LoVo (cell line): ENCODE results near the gene SLC17A7.
"Not testable (repeated sequence)": the region's sequence is repeated elsewhere in the genome, so short reads cannot be mapped to it uniquely, and the experiment has no call there.

Source experiments
- DNase-seq: peaks from one replicate; pipeline ENCODE4 v3.0.0-alpha.2; 2016; ENCODE audit warnings: low spot score

SLC17A7 gene

DNA sequence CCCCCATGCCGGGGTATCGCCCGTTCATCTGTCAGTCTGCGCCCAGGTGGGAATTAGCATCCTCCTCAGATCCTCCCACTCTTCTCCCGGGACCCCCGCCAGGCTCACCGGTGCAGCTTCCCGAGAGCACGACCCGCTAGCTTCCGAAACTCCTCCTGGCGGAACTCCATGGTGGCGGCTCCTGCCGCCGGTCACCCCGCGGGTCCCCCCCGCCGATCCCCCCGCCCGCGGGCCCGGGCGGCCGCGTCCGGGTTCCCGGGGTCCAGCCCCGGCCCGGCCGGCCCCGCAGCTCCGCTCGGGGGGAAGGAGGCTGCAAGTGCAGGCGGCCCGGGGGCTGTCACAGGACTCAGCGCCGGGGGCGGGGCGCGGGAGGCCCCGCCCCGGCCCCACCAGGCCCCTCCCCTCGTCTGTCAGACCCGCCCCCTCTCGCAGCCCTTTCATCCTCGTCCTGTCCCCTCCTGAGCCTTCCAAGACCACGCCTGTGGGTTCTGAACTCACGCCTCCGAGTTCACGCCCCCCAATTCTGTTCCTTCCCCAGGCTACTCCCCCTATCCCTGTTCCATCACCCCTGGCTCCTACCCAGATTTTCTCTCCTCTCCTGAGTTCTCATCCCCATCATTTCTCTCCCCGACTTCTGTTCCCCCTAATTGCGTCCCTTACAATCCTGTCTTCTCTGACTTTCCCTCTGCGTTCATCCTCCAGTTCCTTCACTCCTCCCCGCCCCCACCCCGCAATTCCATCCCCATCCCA, at the start of gene SLC17A7:
SLC17A7 (minus strand) TSS at position 318 of the 750 bp plus-strand sequence; CDS start at position 170, 148 bp downstream.
- DNase-seq: peak; percentile 56

DNA sequence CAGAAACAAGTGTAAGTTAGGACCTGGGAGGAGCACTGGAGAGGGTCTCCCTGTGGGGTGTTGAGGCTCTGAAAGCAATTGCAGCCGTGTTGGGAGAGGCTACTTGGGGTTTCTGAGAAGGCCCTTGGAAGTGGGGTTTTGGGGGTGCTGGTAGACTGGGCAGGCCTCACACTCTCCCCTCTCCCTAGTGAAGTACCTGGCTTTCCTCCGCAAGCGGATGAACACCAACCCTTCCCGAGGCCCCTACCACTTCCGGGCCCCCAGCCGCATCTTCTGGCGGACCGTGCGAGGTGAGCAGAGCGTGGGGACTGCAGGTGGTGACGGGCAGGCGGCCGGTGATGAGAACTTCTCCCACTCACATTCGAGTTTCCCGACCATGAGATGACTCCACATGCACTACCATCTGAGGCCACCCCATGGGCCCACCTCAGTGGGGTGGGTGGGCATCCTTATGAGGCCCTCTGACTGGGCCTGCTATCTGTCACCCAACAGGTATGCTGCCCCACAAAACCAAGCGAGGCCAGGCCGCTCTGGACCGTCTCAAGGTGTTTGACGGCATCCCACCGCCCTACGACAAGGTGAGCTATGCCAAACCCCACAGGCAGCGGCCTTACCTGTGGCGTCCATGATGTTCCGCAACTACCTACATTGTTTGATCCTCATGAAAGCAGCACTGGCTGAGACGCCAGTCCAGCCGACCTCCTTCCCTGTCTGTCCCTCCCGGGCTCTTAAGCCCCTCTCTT, 49.1 kb upstream of the SLC17A7 start:
- DNase-seq: no peak

DNA sequence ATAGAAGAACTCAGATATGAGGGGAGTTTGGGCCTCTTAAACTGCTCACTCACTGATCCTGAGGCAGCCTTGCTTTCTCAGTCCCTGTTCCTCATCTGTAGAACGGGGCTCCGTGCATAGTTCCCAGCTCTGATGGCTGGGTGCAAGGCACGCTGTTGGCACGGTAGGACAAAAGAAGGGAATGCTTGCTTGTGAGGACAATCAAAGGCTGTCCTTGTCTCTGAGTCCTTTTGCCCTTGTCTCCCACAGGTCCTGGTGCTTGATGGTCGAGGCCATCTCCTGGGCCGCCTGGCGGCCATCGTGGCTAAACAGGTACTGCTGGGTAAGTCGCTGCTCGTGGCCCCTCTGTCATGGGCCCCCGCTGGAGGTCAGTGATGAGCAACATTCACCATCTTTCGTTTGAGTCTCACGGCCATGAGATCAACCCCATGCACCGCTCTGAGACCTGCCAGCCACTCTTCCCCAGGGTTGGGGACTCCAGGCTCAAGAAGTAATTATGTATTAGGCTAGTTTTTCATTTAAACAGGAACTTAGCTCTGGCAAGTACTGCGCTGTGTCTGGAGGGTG, 48.4 kb upstream of the SLC17A7 start:
- no peak for DNase-seq

DNA sequence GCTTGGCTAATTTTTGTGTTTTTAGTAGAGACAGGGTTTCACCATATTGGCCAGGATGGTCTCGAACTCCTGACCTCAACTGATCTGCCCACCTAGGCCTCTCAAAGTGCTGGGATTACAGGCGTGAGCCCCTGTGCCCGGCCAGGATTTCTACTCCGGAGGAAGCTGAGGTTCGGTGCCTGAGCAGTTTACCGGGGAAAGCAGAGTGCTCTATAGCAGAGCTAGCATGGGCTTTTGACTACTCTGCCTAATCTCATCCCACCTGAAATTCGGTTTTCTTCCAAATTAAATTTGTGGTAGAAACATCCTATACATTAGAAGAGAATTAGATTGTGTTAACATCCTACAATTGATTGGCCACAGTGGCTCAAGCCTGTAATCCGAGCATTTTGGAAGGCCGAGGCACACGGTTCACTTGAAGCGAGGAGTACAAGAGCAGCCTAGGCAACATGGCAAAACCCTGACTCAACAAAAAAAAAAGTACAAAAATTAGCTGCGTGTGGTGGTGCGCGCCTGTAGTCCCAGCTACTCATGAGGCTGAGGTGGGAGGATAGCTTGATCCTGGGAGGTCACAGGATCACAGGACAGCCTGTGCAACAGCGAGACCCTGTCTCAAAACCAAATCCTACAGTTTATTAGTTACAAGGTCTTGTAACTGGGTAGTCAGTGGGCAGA, 47.7 kb upstream of the SLC17A7 start:
- DNase-seq: no peak

DNA sequence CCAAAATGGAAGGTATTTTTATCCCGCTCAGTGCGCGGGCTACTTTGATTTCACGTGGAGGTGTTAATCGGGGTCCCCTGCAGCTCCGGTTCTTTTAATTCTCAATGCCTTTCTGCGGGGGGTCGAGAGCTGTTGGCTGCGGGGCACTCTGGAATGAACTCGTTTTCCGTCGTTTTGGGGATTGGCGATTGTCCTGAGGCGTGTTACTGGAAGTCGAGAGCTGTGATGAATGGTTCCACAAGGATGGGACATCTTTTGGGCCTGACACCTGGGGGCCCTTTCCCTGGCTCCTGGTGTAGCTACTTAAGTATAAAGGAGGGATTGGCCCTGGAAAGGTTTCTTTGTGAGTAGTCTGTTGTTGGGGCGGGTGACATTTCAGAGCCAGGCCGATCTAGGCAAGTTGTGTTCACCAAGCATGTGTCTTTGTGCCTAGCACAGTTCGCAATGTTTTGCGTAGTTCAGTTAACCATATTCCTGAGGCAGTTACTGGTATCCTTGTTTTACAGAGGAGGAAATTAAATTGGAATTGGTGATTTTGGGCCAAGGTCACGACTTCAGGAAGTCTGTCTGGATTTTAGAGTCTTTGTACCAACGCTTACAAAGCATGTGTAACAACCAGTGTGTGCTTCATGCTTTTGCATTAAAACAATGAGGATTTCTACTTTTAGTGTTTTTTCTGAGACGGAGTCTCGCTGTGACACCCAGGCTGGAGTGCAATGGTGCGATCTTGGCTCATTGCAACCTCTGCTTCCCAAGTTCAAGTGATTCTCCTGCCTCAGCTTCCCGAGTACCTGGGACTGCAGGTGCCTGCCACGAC, 46.9 kb upstream of the SLC17A7 start:
- DNase-seq: no peak

DNA sequence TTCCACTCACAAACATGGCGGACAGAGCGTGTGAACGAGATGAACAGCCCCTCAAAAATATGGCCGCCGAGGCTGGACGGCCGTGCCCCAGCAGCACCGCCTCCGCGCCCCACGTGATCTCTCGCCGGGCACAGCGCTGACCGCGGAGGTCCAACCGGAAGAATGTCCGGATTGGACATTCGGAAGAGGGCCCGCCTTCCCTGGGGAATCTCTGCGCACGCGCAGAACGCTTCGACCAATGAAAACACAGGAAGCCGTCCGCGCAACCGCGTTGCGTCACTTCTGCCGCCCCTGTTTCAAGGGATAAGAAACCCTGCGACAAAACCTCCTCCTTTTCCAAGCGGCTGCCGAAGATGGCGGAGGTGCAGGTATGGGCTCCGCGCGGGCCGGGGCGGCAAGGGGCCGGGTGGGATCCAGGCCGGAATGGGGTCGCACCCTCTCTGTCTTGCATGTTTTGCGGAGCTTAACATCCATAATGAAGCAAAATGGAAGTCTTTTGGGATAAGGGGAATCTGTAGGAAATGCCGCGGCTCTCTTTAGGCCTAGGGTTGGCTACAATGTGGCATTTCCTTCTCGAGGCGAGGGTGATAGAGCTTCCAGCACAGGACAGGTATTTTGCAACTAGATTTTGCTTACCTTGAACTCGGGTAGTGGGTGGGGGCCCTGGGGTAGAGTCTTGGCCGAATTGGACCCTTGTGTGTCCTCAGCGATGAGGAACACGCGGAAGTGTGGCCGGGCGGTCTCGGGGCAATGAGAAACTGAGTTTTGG, 46.1 kb upstream of the SLC17A7 start, which contains the start of gene RPL13A:
RPL13A (plus strand) TSS at position 332 of the 769 bp plus-strand sequence; CDS start at position 354, 22 bp downstream.
- peak; percentile 99 for DNase-seq

DNA sequence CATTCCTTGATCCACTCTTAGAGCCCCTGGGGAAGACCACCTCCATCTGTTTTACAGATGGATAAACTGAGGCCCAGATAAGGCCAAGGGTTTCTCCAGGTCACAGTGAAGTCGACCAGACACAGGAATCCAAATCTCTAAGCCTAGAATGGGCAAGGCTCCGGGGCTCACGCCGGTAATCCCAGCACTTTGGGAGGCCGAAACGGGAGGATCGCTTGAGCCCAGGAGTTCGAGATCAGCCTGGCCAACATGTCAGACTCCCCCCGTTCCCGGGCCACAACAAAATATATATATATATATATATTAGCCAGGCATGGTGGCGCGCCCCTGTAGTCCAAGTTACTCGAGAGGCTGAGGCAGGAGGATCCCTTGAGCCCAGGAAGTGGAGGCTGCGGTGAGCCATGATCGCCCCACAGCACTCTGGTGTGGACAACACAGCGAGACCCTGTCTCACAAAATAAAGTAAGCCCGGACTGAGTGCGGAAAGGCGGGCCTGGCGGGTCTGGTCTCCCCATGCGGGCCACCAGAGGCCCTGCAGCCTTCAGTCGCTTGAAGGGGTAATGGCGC, 45.5 kb upstream of the SLC17A7 start:
- DNase-seq: no peak

DNA sequence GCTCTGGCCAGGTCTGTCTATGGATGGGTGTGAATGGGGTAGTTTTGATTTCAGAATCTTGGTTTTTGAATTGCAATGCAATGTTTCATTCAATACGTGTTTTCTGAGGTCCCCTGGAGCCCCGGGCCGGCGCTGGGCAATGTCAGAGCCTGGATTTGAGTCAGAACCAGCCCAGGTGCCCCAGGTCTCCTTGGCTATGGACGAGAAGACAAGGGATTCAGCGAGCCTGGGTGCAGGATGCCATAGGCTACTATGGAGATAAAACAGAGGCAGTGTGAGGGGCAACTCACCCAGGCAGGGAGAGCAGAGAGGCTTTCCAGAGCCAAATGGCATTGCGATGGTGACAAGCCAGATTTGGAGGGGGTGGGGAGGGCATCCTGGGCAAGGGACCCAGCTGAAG, 44.9 kb upstream of the SLC17A7 start:
- DNase-seq: no peak

DNA sequence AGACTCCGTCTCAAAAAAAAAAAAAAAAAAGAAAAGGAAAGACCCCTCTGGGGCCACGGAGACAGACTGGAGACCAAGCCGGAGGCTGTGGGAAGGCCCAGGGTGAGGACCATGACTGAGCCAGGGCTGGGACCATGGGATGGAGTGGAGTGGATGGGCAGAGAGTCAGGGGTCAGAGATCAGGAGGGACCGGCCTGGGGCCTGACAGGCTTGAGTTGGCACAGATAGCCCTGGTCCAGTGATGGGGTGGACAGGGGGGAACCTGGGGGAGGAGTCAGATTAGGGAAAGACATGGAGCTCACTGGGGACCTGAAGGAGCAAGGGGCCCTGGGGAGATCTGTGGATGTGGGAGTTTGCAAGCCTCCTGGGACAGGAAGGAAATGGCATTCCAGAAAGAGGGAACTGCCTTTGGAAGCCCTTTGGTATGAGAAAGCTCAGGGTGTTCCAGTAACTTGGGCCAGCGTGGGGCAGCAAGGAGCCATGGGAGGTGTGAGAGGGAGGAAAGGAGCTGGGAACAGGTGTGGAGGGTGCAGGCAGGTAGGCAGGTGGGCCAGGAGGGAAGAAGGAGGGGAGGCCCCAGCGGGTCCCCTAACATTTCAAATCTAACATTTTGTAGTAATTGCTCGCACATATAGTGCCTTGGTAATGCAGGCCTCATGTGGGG, 39.8 kb upstream of the SLC17A7 start:
- no peak for DNase-seq

DNA sequence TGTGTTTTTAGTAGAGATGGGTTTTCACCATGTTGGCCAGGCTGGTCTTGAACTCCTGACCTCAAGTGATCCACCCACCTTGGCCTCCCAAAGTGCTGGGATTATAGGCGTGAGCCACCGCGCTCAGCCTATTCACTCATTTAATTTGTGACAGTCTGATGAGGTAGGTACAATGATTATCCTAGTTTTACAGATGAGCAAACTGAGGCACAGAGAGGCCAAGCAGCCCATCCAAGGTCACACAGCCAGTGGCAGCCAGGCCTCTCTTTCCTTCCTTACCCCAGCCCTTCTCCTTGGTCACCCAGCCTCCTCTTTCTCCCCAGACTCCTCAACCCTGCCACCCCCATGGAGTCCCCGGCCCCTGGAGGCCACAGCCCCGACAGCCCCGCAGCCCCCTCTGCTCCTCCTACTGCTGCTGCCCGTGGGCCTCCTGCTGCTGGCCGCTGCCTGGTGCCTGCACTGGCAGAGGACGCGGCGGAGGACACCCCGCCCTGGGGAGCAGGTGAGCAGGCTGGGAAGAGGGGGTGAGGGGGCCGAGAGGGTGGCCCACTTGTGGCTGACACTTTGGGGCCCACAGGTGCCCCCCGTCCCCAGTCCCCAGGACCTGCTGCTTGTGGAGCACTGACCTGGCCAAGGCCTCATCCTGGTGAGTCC, 38.8 kb upstream of the SLC17A7 start:
- DNase-seq: no peak

DNA sequence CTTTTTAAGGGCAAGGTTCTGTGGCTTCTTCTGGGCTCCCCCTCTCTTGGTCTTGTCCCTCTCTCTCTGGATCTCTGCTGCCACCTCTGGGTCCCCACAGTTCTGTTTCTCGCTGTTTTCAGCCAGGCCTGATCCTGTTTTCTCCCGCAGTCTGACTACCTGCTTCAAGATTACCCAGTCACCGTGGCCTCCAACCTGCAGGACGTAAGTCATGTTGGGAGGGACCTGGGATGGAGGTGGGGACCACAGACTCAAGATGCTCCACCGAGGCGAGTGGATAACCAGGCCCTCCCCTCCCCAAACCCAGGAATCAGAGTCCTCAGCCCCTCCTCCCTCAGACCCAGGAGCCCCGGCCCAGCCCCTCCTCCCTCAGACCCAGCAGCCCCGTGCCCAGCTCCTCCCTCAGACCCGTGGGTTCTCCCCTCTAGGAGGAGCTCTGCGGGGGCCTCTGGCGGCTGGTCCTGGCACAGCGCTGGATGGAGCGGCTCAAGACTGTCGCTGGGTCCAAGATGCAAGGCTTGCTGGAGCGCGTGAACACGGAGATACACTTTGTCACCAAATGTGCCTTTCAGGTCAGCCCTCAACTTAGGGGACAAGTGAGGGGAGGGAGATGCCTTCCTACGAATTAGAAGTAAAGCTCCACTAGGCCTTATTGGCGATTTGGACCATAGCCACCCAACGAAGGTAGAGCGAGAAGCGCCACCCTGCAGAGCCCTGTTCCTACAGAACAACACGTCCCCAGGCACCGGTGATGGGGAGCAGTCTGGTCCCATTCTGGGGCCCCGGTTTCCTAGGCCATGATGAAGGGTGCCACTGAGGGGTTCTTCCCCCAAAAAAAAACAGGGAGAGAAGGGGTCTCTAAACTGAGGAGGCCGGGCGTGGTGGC, 34.9 kb upstream of the SLC17A7 start:
- no peak for DNase-seq

DNA sequence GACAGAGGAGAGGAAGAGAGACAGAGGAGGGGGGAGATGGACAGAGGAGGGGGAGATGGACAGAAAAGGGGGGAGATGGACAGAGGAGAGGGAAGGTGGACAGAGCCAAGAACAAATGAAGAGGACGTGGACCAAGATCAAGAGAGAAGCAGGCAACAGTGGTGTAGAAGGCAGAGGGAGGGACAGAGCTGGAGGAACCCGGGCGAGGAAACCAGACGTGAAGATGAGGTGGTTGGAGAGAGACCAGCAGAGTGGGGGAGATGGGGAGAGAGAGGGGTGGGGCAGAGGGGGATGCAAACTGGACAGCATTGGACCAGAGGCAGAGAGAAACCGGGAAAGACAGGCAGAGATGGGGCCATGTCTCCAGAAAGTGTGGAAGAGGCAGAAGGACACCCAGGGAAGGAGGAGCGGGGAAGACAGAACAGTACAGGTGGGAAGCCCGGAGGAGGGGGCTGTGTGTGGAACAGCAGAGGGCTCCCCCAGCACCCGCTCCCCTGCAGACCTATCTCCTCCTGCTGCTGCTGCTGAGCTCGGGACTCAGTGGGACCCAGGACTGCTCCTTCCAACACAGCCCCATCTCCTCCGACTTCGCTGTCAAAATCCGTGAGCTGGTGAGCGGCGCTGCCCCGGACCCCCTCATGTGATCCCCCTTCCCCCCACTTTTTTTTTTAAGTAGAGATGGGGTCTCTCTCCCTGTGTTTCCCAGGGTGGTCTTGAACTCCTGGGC, 34.0 kb upstream of the SLC17A7 start:
- DNase-seq: no peak

DNA sequence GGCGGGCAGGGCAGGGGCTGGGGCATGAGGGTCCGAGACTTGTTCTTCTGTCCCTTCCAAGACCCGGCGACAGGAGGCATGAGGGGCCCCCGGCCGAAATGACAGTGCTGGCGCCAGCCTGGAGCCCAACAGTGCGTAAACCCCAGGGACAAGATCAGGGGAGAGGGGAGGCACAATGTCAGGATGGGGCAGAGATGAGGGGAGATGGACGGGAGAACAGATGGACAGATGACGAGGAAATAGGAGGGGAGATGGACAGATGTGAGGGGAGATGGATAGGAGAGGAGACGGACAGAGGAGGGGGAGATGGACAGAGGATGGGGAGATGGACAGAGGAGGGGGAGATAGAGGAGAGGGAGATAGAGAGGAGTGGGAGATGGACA, 33.2 kb upstream of the SLC17A7 start:
- DNase-seq: no peak

DNA sequence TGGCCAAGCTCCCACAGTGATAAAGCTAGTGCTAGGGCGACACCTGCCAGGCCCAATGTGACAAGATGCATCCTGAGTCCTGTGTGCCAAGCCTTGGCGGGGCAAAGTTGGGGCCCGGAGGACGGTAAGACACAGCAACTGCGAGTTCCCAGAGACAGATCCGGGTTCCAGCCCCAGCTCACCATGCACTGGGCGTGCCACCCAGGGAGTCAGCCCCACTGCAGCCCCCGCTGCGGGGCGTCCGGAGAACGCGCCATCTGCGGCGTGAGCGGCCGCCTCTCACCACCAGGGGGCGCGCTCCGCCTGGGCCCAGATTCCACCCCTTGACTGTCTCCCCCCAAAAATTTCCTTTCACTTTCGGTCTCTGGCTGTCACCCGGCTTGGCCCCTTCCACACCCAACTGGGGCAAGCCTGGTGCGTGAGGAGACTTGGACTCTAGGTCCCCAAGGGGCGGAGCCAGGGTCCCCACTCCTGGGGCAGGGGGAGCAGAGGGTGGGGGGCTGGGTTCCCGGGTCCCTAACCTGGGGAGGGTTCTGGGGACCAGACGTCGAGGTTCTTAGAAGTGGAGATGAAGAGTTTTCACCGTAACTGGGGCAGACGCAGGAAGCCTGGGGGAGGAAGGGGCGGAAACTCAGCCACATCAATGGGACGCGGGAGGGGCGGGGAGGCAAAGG, 32.7 kb upstream of the SLC17A7 start, which contains the start of gene FLT3LG:
FLT3LG (plus strand) TSS at position 348 of the 674 bp plus-strand sequence. CDS start 425 bp downstream, outside the sequence.
- peak; percentile 72 for DNase-seq

DNA sequence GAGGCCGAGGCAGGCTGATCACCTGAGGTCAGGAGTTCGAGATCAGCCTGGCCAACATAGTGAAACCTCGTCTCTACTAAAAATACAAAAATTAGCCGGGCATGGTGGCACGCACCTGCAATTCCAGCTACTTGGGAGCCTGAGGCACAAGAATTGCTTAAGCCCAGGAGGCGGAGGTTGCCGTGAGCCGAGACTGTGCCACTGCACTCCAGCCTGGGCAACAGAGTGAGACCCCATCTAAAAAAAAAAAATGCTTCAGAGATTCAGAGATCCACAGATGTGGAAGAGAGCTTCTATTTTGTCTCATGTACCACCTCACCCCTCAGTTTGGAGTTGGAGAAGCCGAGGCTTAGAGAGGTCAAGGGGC, 32.2 kb upstream of the SLC17A7 start:
- DNase-seq: not testable (repeated sequence)

DNA sequence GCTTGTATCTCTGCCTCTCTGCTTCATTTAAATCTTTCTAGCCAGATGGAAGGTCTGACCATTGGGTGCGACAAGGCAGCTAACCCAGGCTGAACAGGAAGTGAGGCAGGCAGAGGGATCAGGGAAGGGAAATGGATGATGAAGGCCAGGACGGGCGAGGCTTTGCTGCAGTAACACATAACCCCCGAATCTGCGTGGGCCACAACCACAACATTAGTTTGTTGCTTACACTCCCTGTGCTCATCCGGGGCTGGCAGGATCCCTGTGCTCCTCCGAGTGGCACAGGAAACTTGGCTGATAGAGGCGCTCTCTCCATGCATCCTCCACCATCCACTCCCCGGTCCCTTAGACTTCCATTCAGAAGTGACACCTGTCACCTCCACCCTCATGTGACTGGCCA, 31.6 kb upstream of the SLC17A7 start:
- DNase-seq: no peak

DNA sequence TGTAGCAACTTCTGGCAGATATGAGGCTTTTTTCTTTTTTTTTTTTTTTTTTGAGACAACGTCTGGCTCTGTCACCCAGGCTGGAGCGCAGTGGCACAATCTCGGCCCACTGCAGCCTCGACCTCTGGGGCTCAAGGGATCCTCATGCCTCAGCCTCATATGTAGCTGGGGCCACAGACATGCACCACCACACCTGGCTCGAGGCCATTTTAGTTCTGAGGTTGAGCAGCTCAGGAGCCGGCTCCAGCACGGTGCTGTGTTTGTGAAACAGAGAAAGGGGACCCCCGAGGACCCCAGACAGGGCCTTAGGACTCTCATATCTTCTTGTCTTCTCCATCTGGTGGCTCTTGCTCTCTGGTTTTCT, 29.3 kb upstream of the SLC17A7 start:
- DNase-seq: no peak
